Dendritic cell treated with granulocyte-macrophage colony-stimulating factor and Interleukin-4, amounts not matched to agents 40 ng/mL and 50 ng/mL, for 4 days (primary cell): Measurements from ENCODE around the gene CABP2.

Experiments used
- H3K27ac Mint-ChIP-seq: one replicate; pipeline ENCODE4 v1.8.0; 2022; ENCODE audit warnings: mild to moderate bottlenecking, mixed read lengths
- H3K27me3 Mint-ChIP-seq: one replicate; pipeline ENCODE4 v1.8.0; 2022; ENCODE audit warnings: mild to moderate bottlenecking, mixed read lengths
- H3K36me3 Mint-ChIP-seq: one replicate; pipeline ENCODE4 v1.8.0; 2022; ENCODE audit warnings: low read depth, mixed read lengths
- H3K4me1 Mint-ChIP-seq: one replicate; pipeline ENCODE4 v1.8.0; 2022; ENCODE audit warnings: low read depth, mixed read lengths
- H3K4me3 Mint-ChIP-seq: one replicate; pipeline ENCODE4 v1.8.0; 2022; ENCODE audit warnings: mild to moderate bottlenecking, moderate library complexity, mixed read lengths
- H3K9me3 Mint-ChIP-seq: one replicate; pipeline ENCODE4 v1.8.0; 2022; ENCODE audit warnings: mixed read lengths
- intact Hi-C: fragments of 100-400 bp; cut with micrococcal nuclease; formaldehyde crosslinking; loops from one replicate; pipeline ENCODE4 v1.15.0; 2022

CABP2 gene

GRCh38 chr11:67500484-67500821 lies 22.8 kb downstream of the CABP2 start:
- intact Hi-C loops, result loop anchor here (10.0 kb wide), 1 partner anchor 216 kb away; the partner anchor contains the start of gene ANKRD13D
- Mint-ChIP-seq H3K4me3 (no peak overlapping the region), H3K9me3 (no peaks in the 10 kb centered on the region), H3K27ac (no peak overlapping the region), H3K4me1 (peaks cover 58% of the 10 kb centered on the region), H3K36me3 (peaks cover 94% of the 10 kb centered on the region), H3K27me3 (no peaks in the 10 kb centered on the region)

DNA sequence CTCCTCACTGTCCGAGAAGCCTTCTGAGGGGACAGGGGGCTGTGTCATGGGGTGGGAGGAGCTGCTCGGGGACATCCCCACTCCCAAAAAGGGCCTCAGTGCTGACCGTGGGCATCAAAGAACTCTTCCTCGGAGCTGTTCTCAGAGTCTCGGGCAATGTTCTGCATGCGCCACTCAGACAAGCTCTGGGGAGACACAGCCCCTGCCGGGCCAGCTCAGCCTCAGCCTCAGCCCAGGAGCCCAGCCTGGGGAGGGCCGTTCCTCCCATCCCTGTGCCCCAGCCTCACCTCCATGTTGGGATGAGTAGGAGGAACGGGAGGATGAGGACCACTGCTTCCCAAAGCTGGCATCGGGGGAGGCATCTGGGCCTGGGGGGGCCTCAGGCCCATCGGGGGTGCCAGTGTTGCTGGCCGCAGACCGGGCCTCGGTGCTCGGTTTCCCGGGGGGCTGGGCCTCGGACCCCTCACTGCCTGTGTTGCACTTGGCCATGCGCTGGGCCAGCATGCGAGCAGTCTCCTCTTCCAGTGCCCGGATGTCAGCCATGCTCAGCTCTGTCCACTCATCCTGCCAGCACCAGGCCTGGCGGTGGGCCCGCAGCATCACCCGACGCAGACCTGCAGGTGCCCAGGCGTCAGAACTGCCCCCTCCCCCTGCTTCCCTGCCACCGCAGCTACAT lies 23.3 kb downstream of the CABP2 start:
- intact Hi-C loops, result loop anchor here (10.0 kb wide), 1 partner anchor 215 kb away; the partner anchor contains the start of gene ANKRD13D
- no peaks in the 10 kb centered on the region for H3K27me3 Mint-ChIP-seq
- H3K4me3 Mint-ChIP-seq, result no peak overlapping the region
- H3K27ac Mint-ChIP-seq, result no peak overlapping the region
- peaks cover 56% of the 10 kb centered on the region for H3K4me1 Mint-ChIP-seq
- peaks cover 97% of the 10 kb centered on the region for H3K36me3 Mint-ChIP-seq
- H3K9me3 Mint-ChIP-seq, result no peaks in the 10 kb centered on the region

- intact Hi-C loops, result no loop called here
- no peak overlapping the region for H3K27ac Mint-ChIP-seq
- no peaks in the 10 kb centered on the region for H3K9me3 Mint-ChIP-seq
- H3K27me3 Mint-ChIP-seq, result no peaks in the 10 kb centered on the region
- H3K36me3 Mint-ChIP-seq, result peaks cover 100% of the 10 kb centered on the region
- H3K4me3 Mint-ChIP-seq, result no peak overlapping the region
- H3K4me1 Mint-ChIP-seq, result peaks cover 46% of the 10 kb centered on the region
These were observed 24.7 kb downstream of the CABP2 start for GRCh38 chr11:67498544-67498972.

DNA sequence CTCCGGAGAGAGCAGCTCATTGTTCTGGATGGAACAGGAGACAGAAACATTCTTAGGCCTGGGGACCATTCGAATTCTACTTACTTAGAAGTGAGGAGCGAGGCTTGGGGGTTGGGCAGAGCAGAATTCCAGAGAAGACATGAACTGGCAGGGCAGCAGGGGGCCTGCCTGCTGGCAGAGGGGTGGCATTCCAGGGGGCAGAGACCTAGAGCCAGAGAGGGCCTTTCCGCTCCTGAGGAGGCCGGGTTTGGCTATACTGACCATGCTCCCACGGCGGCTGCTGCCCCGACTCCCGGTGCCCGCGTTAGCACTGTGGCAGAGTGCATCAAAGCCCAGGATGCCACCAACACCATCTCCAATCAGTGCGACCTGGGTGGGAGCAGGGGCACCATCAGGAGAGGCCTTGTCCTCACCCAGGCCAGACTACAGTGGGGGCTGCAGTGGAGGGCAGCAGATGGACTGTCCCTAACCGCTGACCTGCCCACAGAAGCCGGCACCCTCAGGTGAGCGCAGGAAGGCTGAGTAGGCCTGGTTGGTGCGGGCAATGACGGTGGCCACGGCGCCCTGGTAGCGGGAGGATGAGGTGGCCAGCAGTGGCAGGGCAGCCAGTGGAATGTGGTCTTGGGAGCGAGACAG lies 25.5 kb downstream of the CABP2 start:
- intact Hi-C loops, result no loop called here
- peaks cover 100% of the 10 kb centered on the region for H3K36me3 Mint-ChIP-seq
- no peak overlapping the region for H3K4me3 Mint-ChIP-seq
- H3K27me3 Mint-ChIP-seq, result no peaks in the 10 kb centered on the region
- H3K4me1 Mint-ChIP-seq, result peaks cover 38% of the 10 kb centered on the region
- H3K27ac Mint-ChIP-seq, result no peak overlapping the region
- no peaks in the 10 kb centered on the region for H3K9me3 Mint-ChIP-seq

DNA sequence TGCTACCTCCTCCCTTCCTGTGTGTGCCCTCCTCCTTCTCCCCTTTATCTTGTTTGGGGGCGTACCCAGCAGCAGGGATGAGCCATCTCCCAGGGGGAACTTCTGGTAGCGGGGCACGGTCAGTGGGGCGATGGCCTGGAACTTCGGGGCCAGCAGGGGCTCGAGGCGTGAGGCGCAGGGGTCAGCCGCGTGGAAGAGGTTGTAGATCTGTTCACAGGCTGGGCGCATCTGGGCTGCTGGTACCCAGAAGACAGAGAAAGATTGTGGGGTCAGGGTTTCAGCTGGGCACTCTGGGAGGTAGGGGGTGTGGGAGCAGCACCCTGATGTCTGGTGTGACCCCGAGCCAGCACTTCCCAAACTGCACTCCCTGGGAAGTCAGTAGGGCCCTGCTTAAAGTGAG lies 27.1 kb downstream of the CABP2 start:
- Mint-ChIP-seq H3K36me3 (peaks cover 100% of the 10 kb centered on the region), H3K4me3 (no peak overlapping the region), H3K9me3 (no peaks in the 10 kb centered on the region), H3K4me1 (peaks cover 21% of the 10 kb centered on the region), H3K27ac (no peak overlapping the region), H3K27me3 (no peaks in the 10 kb centered on the region)
- intact Hi-C loops, result no loop called here

- peaks cover 15% of the 10 kb centered on the region for H3K4me1 Mint-ChIP-seq
- H3K27me3 Mint-ChIP-seq, result no peaks in the 10 kb centered on the region
- H3K36me3 Mint-ChIP-seq, result peaks cover 100% of the 10 kb centered on the region
- intact Hi-C loops, result no loop called here
- H3K9me3 Mint-ChIP-seq, result no peaks in the 10 kb centered on the region
- no peak overlapping the region for H3K27ac Mint-ChIP-seq
- H3K4me3 Mint-ChIP-seq, result no peak overlapping the region
These were observed 27.8 kb downstream of the CABP2 start for GRCh38 chr11:67495234-67496005.

DNA sequence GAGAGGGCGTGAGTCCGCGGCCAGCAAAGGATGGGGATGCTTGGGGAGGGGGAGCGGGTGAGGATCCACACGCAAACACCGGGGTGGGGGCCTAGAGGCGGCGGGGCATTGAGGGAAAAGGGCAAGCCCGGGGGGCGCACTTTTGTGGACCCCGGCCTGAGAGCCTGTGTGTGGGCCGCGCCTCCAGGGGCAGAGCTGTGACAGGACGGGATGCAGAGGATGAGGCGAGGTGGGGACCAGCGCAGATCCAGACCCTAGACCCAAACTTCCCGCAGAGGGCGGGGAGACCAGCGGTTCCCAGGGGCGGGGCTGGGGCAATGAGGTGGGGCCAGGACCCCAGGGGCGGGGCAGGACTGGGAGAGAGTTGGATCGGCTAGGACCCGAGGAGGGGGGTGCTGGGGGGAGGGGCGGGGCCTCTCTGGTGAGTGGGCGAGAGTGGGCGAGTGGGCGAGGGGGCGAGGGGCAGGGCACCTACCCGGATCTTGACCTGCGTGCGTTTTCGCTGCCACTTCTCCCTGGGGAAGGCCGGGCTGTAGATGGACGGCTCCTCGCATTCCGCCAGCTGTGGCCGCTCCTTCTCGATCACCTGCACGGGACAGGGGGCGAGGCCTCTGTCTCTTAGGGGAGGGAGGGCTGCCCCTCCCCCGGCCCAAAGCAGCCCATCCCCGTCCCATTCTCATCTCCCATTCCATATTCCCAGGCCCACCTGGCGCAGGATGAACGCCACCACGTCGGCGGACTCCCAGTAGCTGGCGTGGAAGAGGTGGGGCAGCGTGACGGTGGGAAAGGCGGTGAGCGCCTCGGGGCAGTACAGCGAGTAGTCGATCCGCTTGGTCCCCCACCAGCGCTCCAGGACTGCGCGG lies 28.6 kb downstream of the CABP2 start:
- Mint-ChIP-seq H3K4me3 (no peak overlapping the region), H3K4me1 (peaks cover 12% of the 10 kb centered on the region), H3K27me3 (no peaks in the 10 kb centered on the region), H3K27ac (no peak overlapping the region), H3K36me3 (peaks cover 100% of the 10 kb centered on the region), H3K9me3 (no peaks in the 10 kb centered on the region)
- intact Hi-C loops, result no loop called here

GRCh38 chr11:67493548-67494370 lies 29.5 kb downstream of the CABP2 start:
- Mint-ChIP-seq H3K4me1 (peaks cover 12% of the 10 kb centered on the region), H3K9me3 (no peaks in the 10 kb centered on the region), H3K36me3 (peaks cover 100% of the 10 kb centered on the region), H3K27me3 (no peaks in the 10 kb centered on the region), H3K4me3 (no peak overlapping the region), H3K27ac (no peak overlapping the region)
- intact Hi-C loops, result no loop called here

GRCh38 chr11:67492801-67493547 lies 30.3 kb downstream of the CABP2 start:
- intact Hi-C loops, result no loop called here
- Mint-ChIP-seq H3K36me3 (peaks cover 100% of the 10 kb centered on the region), H3K27ac (no peak overlapping the region), H3K9me3 (no peaks in the 10 kb centered on the region), H3K27me3 (no peaks in the 10 kb centered on the region), H3K4me3 (no peak overlapping the region), H3K4me1 (peaks cover 14% of the 10 kb centered on the region)

DNA sequence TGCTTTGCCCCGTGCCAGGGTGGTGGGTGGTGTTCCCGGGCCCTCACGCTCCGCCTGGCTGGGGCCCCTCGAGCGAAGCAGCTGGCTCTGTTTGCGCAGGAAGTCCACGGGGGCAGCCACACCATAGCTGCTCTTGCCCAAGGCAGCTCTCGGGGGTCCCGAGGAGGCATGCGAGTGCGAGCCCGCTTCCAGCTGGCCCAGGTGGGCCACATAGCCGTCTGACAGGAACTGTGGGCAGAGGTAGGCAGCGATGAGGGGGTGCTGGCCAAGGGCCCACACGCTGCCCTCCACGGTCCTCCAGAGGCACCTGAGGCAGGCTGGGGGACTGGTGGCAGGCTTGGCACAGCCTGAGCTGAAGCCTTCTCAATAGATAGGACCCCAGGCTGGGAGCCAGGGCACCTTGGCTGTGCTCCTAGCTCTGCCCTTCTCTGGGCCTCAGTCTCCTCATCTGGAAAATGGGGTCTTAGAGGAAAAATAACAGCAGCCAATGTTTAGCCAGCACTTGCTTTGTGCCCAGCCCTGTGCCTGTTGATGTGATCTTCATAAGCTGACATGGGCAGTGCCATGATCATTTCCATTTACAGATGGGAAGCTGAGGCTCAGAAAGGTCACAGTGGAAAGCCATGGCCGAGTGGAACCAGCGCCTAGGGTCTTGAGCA lies 31.0 kb downstream of the CABP2 start:
- H3K27ac Mint-ChIP-seq, result no peak overlapping the region
- H3K4me1 Mint-ChIP-seq, result peaks cover 10% of the 10 kb centered on the region
- peaks cover 100% of the 10 kb centered on the region for H3K36me3 Mint-ChIP-seq
- intact Hi-C loops, result no loop called here
- H3K9me3 Mint-ChIP-seq, result no peaks in the 10 kb centered on the region
- no peak overlapping the region for H3K4me3 Mint-ChIP-seq
- H3K27me3 Mint-ChIP-seq, result no peaks in the 10 kb centered on the region

DNA sequence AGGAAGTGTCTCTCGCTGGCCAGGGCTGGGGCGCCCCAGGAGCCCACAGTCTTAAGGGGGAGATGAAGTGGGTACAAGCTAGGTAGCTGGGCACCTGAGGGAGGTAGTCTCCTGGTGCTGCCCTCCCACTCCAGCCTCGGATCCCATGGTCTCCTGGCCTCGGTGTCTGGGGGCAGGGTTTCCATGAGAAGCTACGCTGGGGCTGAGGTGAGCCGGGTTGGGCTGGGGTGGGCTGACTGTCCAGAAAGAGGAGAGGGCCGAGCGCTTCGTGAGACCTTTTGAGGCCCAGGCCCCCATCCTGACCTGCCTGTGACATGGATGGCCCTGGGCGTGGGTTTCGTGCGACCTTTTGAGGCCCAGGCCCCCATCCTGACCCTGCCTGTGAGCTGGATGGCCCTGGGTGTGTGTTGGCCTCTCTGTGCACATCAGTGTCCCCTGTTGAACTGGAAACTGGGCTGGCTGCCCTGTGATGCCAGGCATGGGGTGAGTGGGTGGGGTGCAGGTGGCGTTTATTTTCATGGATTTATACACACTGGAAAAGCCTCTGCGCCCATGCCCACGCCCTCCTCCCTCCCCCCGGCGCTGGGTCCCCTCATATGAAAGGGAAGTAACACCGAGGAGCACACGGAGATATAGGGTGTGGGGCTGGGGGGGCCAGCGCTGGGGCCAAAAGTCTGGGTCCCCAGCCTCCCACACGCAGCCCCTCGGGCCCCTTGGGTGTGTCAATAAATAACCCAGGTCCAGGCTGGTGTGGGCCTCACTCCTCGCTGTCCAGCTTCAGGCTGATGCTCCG lies 31.8 kb downstream of the CABP2 start:
- H3K27ac Mint-ChIP-seq, result no peak overlapping the region
- H3K4me3 Mint-ChIP-seq, result no peak overlapping the region
- H3K27me3 Mint-ChIP-seq, result no peaks in the 10 kb centered on the region
- peaks cover 8% of the 10 kb centered on the region for H3K4me1 Mint-ChIP-seq
- intact Hi-C loops, result no loop called here
- no peaks in the 10 kb centered on the region for H3K9me3 Mint-ChIP-seq
- H3K36me3 Mint-ChIP-seq, result peaks cover 100% of the 10 kb centered on the region

GRCh38 chr11:67490727-67491065 lies 32.5 kb downstream of the CABP2 start:
- intact Hi-C loops, result no loop called here
- H3K36me3 Mint-ChIP-seq, result peaks cover 100% of the 10 kb centered on the region
- H3K9me3 Mint-ChIP-seq, result no peaks in the 10 kb centered on the region
- H3K4me3 Mint-ChIP-seq, result no peak overlapping the region
- H3K27ac Mint-ChIP-seq, result no peak overlapping the region
- H3K27me3 Mint-ChIP-seq, result no peaks in the 10 kb centered on the region
- H3K4me1 Mint-ChIP-seq, result peaks cover 16% of the 10 kb centered on the region
